Activated CD4-positive, alpha-beta T cell treated with anti-CD3 and anti-CD28 coated beads for 24 hours (primary cell): ENCODE measurements around the gene GPR39.

Source experiments
- DNase-seq, 2 donors: peaks; one replicate each; pipeline ENCODE4 v3.0.0-alpha.2; 2020; ENCODE audit warnings: low read depth in 2 of 2

Gene GPR39

GRCh38 chr2:132604561-132604960 is 188.0 kb downstream of the GPR39 start:
- no peak for DNase-seq

GRCh38 chr2:132605236-132606180 is 188.9 kb downstream of the GPR39 start:
- no peak for DNase-seq

GRCh38 chr2:132606649-132607048 is 190.0 kb downstream of the GPR39 start:
- no peak for DNase-seq

- DNase-seq, result no peak
Measured at GRCh38 chr2:132607426-132608090, 191.0 kb downstream of the GPR39 start.

- DNase-seq, result no peak
Measured at GRCh38 chr2:132608311-132608710, 191.7 kb downstream of the GPR39 start.

- DNase-seq, result no peak
Measured at GRCh38 chr2:132609101-132609890, 192.7 kb downstream of the GPR39 start.

GRCh38 chr2:132611719-132612118 is 195.1 kb downstream of the GPR39 start:
- no peak for DNase-seq

GRCh38 chr2:132615329-132616085 is 198.9 kb downstream of the GPR39 start:
- DNase-seq, result no peak

- no peak for DNase-seq
Measured at GRCh38 chr2:132617989-132618388, 201.4 kb downstream of the GPR39 start.

GRCh38 chr2:132618734-132619133 is 202.1 kb downstream of the GPR39 start:
- no peak for DNase-seq

- DNase-seq, result no peak
Measured at GRCh38 chr2:132620115-132620514, 203.5 kb downstream of the GPR39 start.

- DNase-seq, result no peak
Measured at GRCh38 chr2:132621131-132621875, 204.7 kb downstream of the GPR39 start.

- no peak for DNase-seq
Measured at GRCh38 chr2:132623096-132623839, 206.7 kb downstream of the GPR39 start.

- no peak for DNase-seq
Measured at GRCh38 chr2:132627536-132627935, 210.9 kb downstream of the GPR39 start.

GRCh38 chr2:132632000-132632649 is 215.5 kb downstream of the GPR39 start:
- DNase-seq, result no peak

GRCh38 chr2:132633635-132634034 is 217.0 kb downstream of the GPR39 start:
- DNase-seq, result no peak

- DNase-seq, result no peak
Measured at GRCh38 chr2:132636346-132636745, 219.7 kb downstream of the GPR39 start.

- DNase-seq, result no peak
Measured at GRCh38 chr2:132638313-132639040, 221.9 kb downstream of the GPR39 start.

- no peak for DNase-seq
Measured at GRCh38 chr2:132640116-132640515, 223.5 kb downstream of the GPR39 start.
